ENCODE results near the gene PHLPP1. TPM values are rescaled to one million over a fixed set of nuclear protein-coding genes. Genes with fewer than 3 reads are reported as not detected.
A peak's percentile ranks its signal among the peaks of the same experiment; 100 is the strongest.

PHLPP1 gene
- total and polyA plus RNA-seq, 9 of the 15 experiments (the other 6 are each of a cell fraction or from before 2014, with no cell fraction given), result 0.56 to 9.0 (median 4.5) TPM

DNA sequence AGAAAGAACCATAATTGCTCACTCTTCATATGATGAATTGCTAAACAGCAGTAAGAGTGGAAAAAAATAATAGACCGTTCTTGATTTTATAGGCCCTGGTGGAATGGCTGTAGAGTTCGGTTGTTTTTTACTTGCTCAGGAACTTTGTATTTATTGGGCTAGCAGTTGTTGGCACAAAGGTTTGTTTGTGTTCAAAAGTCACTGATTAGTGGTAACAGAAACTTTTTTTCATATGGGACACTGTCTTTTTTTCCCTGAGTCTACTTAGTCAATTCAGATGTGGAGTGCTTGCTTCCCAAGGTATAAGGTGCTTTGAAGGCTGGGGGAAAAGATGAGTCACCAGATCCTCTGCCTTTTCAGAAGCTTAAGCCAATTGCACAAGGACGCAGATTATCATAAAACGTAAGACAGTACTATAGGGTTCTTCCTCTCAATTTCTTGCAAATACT lies 25.8 kb downstream of the PHLPP1 start (continued):
- TF ChIP-seq, protein P1, sequence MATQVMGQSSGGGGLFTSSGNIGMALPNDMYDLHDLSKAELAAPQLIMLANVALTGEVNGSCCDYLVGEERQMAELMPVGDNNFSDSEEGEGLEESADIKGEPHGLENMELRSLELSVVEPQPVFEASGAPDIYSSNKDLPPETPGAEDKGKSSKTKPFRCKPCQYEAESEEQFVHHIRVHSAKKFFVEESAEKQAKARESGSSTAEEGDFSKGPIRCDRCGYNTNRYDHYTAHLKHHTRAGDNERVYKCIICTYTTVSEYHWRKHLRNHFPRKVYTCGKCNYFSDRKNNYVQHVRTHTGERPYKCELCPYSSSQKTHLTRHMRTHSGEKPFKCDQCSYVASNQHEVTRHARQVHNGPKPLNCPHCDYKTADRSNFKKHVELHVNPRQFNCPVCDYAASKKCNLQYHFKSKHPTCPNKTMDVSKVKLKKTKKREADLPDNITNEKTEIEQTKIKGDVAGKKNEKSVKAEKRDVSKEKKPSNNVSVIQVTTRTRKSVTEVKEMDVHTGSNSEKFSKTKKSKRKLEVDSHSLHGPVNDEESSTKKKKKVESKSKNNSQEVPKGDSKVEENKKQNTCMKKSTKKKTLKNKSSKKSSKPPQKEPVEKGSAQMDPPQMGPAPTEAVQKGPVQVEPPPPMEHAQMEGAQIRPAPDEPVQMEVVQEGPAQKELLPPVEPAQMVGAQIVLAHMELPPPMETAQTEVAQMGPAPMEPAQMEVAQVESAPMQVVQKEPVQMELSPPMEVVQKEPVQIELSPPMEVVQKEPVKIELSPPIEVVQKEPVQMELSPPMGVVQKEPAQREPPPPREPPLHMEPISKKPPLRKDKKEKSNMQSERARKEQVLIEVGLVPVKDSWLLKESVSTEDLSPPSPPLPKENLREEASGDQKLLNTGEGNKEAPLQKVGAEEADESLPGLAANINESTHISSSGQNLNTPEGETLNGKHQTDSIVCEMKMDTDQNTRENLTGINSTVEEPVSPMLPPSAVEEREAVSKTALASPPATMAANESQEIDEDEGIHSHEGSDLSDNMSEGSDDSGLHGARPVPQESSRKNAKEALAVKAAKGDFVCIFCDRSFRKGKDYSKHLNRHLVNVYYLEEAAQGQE (IDR thresholded peaks at IDR 0.05; ENCODE audit: borderline replicate concordance), result 0 out of 2 replicates have a peak, but pooled peaks have one; percentile 4
- TF ChIP-seq, protein P1 (CRISPR knock-in tag; IDR thresholded peaks at IDR 0.05; ENCODE audit: low read depth), result no peak
- peak; percentile 81 for TF ChIP-seq JUN (IDR thresholded peaks at IDR 0.05; ENCODE audit: borderline replicate concordance, low read depth, low read length)
- no peak for TF ChIP-seq JUN (CRISPR knock-in tag; IDR thresholded peaks at IDR 0.05; ENCODE audit: borderline replicate concordance)
- no peak for TF ChIP-seq SREBF1 (IDR thresholded peaks at IDR 0.05; ENCODE audit: borderline replicate concordance, low read depth, low read length)
- TF ChIP-seq CEBPG (CRISPR knock-in tag; IDR thresholded peaks at IDR 0.05), result no peak
- 0 out of 4 replicates have a peak, but pooled peaks of 1 of the 2 experiments have one; percentile 26 for TF ChIP-seq CEBPG (tag; conservative IDR thresholded peaks at IDR 0.05 in 1 of 2, IDR thresholded peaks at IDR 0.05 in 1 of 2)
- peak; percentile 17 for TF ChIP-seq NEUROD1 (IDR thresholded peaks at IDR 0.05; ENCODE audit: borderline replicate concordance, low read depth, low read length, partially characterized antibody)
- TF ChIP-seq JUND (IDR thresholded peaks at IDR 0.05; ENCODE audit: borderline replicate concordance, low read depth, low read length), result peak; percentile 95
- TF ChIP-seq JUND (tag; IDR thresholded peaks at IDR 0.05; ENCODE audit: borderline replicate concordance, low read depth, low read length), result peak; percentile 97
- TF ChIP-seq FOSL1 (tag; conservative IDR thresholded peaks at IDR 0.05), result peak; percentile 91
- TF ChIP-seq DPF2 (IDR thresholded peaks at IDR 0.05), result peak; percentile 62
- TF ChIP-seq SMARCA4 (IDR thresholded peaks at IDR 0.05), result peak; percentile 50; the same call in 1 of the 2 replicates
- TF ChIP-seq JUNB (CRISPR knock-in tag; conservative IDR thresholded peaks at IDR 0.05), result peak; percentile 50
- TF ChIP-seq FOS (IDR thresholded peaks at IDR 0.05; ENCODE audit: extremely low read depth, insufficient read length), result peak; percentile 34
- no peak for TF ChIP-seq NCOA1 (IDR thresholded peaks at IDR 0.05; ENCODE audit: low read depth)
- TF ChIP-seq, protein P2, sequence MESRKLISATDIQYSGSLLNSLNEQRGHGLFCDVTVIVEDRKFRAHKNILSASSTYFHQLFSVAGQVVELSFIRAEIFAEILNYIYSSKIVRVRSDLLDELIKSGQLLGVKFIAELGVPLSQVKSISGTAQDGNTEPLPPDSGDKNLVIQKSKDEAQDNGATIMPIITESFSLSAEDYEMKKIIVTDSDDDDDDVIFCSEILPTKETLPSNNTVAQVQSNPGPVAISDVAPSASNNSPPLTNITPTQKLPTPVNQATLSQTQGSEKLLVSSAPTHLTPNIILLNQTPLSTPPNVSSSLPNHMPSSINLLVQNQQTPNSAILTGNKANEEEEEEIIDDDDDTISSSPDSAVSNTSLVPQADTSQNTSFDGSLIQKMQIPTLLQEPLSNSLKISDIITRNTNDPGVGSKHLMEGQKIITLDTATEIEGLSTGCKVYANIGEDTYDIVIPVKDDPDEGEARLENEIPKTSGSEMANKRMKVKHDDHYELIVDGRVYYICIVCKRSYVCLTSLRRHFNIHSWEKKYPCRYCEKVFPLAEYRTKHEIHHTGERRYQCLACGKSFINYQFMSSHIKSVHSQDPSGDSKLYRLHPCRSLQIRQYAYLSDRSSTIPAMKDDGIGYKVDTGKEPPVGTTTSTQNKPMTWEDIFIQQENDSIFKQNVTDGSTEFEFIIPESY (CRISPR knock-in tag; IDR thresholded peaks at IDR 0.05), result no peak
- TF ChIP-seq, protein P3, sequence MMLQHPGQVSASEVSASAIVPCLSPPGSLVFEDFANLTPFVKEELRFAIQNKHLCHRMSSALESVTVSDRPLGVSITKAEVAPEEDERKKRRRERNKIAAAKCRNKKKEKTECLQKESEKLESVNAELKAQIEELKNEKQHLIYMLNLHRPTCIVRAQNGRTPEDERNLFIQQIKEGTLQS (IDR thresholded peaks at IDR 0.05), result peak; percentile 89
- TF ChIP-seq, protein P3 (CRISPR knock-in tag; conservative IDR thresholded peaks at IDR 0.05), result peak; percentile 81; the same call in 1 of the 2 replicates
- no peak for TF ChIP-seq YBX1 (IDR thresholded peaks at IDR 0.05)
